GM18526 (cell line): ENCODE data around the gene PRPF38B.

ENCODE experiments used
- POLR2A ChIP-seq: IDR thresholded peaks from 3 replicates; pipeline ENCODE4 v1.6.1; 2011; ENCODE audit not compliant: insufficient read length; ENCODE audit errors: extremely low read depth

The PRPF38B gene

DNA sequence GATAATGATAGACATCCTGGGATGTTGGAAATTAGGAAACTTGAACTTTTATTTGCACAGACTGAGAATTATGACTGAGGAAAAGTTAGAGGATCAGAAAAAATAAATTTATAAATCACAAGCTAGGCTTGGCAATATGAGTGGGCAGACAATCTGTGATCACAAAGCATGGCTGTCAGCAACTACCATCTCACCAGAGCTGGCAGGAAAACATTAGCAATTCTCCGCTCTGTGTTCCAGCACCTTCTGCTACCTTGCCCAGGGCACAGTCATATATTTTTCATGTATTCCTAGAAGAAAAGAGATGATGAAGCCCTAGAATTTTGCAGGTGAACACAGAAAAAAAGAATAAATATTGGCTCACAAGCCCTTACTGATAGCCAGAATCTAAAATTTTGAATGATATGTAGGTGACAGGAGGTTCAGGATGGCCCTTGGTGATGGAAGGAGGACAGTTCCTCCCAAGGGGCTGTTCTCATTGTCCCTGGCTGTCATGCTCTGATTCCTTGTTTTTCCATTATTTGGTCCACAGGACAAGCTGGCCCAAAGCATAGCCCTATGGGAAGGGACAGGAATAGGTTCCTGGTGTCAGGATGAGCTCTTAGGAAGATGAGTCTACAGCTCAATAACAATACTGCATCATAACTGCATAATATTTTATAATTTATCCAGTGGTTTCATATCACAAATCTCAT, 42.2 kb downstream of the PRPF38B start:
- TF ChIP-seq POLR2A: no peak

DNA sequence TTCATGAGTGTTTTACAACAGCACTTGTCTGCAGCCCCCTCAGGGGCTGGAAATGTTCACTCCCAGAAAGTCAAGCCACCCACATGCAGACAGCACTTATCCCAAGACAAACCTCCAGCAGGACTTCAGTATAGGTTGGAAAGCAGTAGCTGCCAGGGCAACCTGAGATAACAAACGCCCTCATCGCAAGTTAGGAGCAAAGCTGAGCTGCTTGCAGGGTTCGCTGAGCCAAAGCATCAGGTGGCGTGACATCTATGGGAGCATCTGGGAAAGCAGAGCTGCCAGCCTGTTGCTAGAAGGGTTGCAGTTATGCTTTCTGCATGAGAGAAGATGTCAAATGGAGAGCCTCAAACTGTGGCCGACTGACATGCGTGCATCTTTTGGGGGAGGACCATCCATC, 50.1 kb downstream of the PRPF38B start:
- no peak for TF ChIP-seq POLR2A

DNA sequence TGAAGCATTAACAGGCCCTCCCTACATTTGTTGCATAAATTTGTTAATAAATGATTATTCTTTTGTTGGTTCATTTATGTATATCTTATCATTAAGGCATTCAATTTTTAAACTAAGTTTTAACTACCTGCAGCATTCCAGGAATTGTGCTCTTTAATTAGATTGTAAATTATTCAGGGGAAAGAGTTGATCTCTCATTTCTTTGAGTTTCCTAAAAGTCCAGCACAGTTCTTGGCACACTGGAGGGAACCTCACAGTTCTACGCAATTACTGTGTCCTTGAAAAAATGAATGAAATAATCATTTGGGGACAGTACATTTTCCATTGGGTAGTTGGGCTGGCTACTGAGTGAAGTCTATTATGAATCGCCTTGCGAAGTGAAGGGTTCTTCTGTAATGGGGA, 53.9 kb downstream of the PRPF38B start:
- TF ChIP-seq POLR2A: no peak

DNA sequence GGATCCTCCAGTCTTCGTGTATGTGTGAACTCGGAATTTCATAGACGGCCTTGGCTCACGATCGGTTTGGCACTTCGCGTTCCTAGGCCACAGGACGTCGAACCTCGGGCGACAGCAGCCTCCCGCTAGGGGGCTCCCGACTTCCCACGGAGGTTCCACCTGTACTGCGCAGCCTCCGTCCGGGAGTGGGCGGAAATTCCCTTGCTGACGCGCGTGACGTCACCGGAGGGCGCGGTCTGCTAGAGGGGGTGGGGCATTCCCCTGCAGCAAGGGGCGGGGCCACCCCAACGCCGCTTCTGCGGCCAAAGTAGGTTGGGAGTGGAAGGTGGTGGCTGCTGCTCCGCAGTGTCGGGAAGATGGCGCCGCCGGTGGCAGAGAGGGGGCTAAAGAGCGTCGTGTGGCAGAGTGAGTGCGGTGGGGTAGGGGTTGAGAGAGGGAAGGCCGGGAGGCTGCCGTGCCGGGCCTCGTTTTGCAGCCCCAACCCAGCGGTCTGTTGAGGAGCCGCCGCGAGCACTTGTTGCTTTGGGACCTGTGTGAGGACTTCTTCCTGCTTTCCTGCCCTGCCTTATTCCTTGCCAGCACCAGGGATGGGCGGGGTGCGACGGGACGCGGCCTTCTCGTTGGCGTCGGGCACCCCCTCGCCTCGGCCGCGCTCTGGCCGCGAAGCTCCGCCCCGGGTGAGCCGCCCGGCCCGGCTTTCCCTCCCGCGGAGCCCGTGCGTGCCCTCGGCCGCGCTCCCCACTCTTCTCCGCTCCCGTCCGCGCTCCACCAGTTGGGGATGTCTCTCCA, 54.5 kb downstream of the PRPF38B start, which contains the start of gene STXBP3:
Gene STXBP3, plus strand, starts transcription at position 293 of the 789 bp plus-strand sequence. Its CDS starts 64 bp downstream, at position 357.
- peak; percentile 94 for TF ChIP-seq POLR2A

DNA sequence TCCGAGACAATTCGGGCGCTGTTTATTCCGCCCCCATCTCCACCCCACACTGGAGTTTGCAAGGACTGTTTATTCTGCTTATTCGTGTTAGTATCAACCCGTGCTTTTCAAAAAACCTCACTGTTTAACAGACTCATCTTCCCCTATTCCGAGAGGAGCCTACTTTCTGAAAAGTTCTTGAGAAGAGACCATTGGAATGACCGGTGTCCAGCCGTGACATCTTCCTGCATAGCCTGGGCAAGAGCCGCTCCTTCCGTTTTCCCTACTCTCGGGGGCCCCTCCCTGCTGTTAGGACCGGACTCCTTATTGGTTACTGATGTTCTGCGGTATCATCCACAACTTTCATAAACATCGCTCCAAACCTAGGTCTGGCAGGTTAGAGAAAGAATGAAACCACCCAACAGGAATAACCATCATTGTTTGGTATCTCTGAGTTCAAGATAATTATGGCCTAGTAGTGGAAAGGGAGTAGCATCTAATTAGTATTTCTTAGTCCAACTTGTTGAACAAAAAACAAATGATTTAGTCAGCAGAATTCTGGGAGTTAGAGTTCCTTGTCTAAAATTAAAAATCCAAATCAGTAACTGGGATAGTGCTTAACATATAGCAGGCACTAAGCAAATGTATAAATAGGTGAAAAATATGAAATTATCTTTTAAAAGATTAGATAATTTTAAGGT, 55.2 kb downstream of the PRPF38B start:
- no peak for TF ChIP-seq POLR2A

DNA sequence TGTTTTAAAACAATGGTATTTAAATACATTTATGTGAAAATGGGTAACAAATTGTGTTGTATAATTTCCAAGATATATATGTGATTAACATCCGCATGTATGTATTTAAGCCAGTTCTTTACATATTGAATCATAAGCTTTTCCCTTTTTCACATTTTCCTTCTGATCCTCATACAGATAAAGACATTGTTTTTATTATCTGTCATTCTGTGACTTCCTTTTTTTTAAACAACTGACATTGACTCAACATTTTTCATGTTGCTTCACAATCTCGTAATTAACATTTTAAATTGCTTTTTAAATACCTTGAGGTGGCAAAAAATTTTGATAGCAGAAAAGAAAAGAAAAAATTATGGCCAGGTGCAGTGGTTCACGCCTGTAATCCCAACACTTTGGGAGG, 55.8 kb downstream of the PRPF38B start:
- no peak for TF ChIP-seq POLR2A

DNA sequence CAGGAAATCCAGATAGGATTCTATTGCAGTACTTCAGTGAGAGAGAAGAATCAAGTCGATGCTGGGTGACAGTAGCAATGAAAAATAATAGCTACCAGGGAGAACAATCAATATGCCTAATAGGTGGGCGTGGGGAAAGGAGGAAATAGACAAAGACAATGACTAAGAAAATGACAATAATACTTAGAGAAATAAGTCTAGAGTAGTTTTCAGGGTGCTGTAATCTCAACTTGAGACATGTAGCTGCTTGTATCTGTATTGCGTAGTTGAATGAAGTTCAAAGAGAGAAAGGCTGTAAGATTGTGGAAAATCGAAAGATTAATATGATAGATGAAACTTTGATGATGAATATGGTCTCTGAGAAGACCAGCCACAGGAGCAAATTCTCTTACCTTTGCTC, 57.0 kb downstream of the PRPF38B start:
- TF ChIP-seq POLR2A: no peak

DNA sequence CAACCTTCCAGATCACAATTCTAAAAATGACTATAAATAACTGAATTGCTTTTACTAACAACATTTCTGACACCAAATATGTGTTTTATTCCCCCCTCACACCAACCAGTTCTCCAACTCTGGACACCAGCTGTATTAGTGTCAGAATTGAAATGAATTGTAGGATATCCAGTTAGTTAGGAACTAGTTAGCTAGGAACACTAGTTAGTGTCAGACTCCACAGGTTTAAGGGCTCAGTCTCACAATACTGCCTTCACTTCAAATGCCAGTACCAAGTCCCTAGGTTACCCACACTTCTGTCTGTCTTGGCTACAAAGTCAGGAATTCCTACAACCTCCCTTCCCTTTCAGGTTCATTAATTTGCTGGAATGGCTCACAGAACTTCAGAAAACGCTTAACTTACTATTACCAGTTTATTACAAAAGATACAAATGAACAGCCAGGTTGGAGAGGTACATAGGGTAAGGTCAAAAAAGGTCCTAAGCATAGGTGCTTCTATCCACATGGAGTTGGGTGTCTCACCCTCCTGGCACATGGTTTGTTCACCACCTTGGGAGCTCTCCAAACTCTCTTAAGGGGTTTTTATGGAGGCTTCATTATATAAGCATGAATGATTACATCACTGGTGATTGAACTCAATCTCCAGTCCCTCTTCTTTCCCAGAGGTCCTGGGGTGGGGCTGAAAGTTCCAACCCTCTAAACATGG, 58.5 kb downstream of the PRPF38B start:
- no peak for TF ChIP-seq POLR2A
